ENCODE results near the gene ZNF227.

- TF ChIP-seq CTCF (IDR thresholded peaks at IDR 0.05), result no peak
- no peak for TF ChIP-seq POLR2A (IDR thresholded peaks at IDR 0.05)
These were observed 9.9 kb upstream of the ZNF227 start for GRCh38 chr19:44202470-44202869.

All from Peyer's patch (tissue), 4 donors.